Measurements from ENCODE around the gene ARSJ.

The ARSJ gene

DNA sequence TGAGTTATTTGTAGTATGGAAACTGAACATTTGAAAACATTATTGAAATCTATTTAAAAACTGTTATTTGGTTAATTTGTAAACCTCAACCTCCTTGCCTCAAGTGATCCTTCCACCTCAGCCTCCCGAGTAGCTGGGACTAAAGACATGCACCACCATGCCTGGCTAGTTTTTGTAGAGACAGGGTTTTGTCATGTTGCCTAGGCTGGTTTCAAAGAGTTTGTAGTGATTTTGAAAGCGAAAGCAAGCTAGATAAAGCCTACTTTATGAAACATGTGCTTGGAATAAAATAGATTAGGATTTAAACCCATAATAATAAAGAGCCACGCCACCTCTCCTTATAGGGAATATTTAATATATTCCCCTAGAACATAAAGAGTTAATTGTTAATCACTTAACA lies 23.5 kb downstream of the ARSJ start:
- ChIA-PET CTCF (interaction anchor here (0.7 to 0.9 kb wide), 2 partner anchors 102 to 422 kb away, joined by 3 read pairs; no protein-coding TSS in a partner anchor), POLR2A (ENCODE audit: low non-redundant PET) (no interaction called here)

GRCh38 chr4:113955411-113955810 lies 24.0 kb downstream of the ARSJ start:
- POLR2A ChIA-PET (ENCODE audit: low non-redundant PET) = no interaction called here
- TF ChIP-seq, protein P1, sequence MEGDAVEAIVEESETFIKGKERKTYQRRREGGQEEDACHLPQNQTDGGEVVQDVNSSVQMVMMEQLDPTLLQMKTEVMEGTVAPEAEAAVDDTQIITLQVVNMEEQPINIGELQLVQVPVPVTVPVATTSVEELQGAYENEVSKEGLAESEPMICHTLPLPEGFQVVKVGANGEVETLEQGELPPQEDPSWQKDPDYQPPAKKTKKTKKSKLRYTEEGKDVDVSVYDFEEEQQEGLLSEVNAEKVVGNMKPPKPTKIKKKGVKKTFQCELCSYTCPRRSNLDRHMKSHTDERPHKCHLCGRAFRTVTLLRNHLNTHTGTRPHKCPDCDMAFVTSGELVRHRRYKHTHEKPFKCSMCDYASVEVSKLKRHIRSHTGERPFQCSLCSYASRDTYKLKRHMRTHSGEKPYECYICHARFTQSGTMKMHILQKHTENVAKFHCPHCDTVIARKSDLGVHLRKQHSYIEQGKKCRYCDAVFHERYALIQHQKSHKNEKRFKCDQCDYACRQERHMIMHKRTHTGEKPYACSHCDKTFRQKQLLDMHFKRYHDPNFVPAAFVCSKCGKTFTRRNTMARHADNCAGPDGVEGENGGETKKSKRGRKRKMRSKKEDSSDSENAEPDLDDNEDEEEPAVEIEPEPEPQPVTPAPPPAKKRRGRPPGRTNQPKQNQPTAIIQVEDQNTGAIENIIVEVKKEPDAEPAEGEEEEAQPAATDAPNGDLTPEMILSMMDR (conservative IDR thresholded peaks at IDR 0.05; ENCODE audit: low read depth) = no peak
- CTCF ChIA-PET = interaction anchor here (0.6 to 0.9 kb wide), 3 partner anchors 9 to 423 kb away, joined by 3 read pairs; no protein-coding TSS in a partner anchor
- DNase-seq (ENCODE audit: low spot score) = no peak
- H3K27ac ChIP-seq = no peak overlapping the region

More for the DNA sequence above, 23.5 kb downstream of the ARSJ start:
- no peak for DNase-seq (ENCODE audit: low spot score)
- H3K27ac ChIP-seq = no peak overlapping the region
- TF ChIP-seq, protein P1 (conservative IDR thresholded peaks at IDR 0.05; ENCODE audit: low read depth) = no peak

- TF ChIP-seq, protein P1 (conservative IDR thresholded peaks at IDR 0.05; ENCODE audit: low read depth) = no peak; the same call in 1 of the 2 replicates
- H3K27ac ChIP-seq = no peak overlapping the region
- ChIA-PET POLR2A (ENCODE audit: low non-redundant PET) (no interaction called here), CTCF (interaction anchor here (1.6 kb wide), 1 partner anchor 424 kb away, joined by 9 read pairs; no protein-coding TSS in a partner anchor)
- DNase-seq (ENCODE audit: low spot score) = no peak
Observed at GRCh38 chr4:113953888-113954287, 25.6 kb downstream of the ARSJ start.

- DNase-seq (ENCODE audit: low spot score) = peak; percentile 35
- no peak overlapping the region for H3K27ac ChIP-seq
- TF ChIP-seq, protein P1 (conservative IDR thresholded peaks at IDR 0.05; ENCODE audit: low read depth) = peak; percentile 50
- CTCF ChIA-PET = interaction anchor here (0.6 to 1.6 kb wide), 8 partner anchors 9 to 447 kb away, joined by 3 to 9 read pairs (median 3); no protein-coding TSS in a partner anchor
- POLR2A ChIA-PET (ENCODE audit: low non-redundant PET) = no interaction called here
Observed at GRCh38 chr4:113952452-113953029, 26.9 kb downstream of the ARSJ start.

DNA sequence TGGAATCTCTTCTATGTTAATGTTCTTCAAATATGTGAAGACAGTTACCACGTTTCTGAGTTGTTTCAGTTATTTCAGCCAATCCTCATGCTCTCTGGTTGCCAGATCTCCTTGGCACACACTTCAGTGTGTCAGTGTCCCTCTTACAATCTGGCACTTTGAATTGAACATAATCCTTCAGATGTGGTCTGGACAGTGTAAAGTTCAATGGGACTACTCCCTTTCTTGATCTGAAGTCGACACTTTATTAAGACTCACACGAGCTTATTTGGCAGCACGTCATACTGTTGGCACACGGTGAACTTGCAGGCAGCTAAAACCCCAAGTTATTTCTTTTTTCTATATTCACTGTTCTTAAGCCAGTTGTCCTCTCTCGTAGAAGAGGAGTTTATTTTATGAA lies 28.2 kb downstream of the ARSJ start:
- TF ChIP-seq, protein P1 (conservative IDR thresholded peaks at IDR 0.05; ENCODE audit: low read depth) = no peak
- no peak overlapping the region for H3K27ac ChIP-seq
- ChIA-PET POLR2A (ENCODE audit: low non-redundant PET) (no interaction called here), CTCF (no interaction called here)
- DNase-seq (ENCODE audit: low spot score) = no peak

- no peak overlapping the region for H3K27ac ChIP-seq
- CTCF ChIA-PET = no interaction called here
- DNase-seq (ENCODE audit: low spot score) = no peak
- TF ChIP-seq, protein P1 (conservative IDR thresholded peaks at IDR 0.05; ENCODE audit: low read depth) = no peak
- POLR2A ChIA-PET (ENCODE audit: low non-redundant PET) = no interaction called here
Observed at GRCh38 chr4:113950207-113950606, 29.2 kb downstream of the ARSJ start.
